Measurements from ENCODE around the gene PIEZO1. TPM values are rescaled to one million over a fixed set of nuclear protein-coding genes. Genes with fewer than 3 reads are reported as not detected.

The PIEZO1 gene
- total RNA-seq, 1 donor from 2014 or later = 160 TPM

DNA sequence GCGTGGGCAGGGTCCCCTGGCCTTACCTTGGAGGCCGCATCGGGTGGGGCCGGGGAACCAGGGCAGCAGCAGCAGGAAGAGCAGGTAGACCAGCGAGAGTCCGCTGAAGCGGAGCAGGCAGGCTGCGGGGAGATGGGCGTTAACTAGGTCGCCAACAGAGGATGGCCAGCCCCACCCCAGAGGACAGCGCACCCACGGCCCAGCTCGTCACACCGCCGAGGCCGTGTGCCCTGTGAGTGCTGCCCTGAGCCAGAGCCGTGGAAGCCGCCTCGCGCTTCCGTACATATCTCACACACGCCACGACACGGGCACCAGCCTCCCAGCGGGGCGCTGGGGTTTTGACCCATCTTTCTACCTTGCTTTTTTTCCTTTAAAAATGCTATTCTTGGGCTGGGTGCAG lies 35.7 kb downstream of the PIEZO1 start:
- H3K9me3 Mint-ChIP-seq = no peaks in the 10 kb centered on the region
- TF ChIP-seq, protein P1, sequence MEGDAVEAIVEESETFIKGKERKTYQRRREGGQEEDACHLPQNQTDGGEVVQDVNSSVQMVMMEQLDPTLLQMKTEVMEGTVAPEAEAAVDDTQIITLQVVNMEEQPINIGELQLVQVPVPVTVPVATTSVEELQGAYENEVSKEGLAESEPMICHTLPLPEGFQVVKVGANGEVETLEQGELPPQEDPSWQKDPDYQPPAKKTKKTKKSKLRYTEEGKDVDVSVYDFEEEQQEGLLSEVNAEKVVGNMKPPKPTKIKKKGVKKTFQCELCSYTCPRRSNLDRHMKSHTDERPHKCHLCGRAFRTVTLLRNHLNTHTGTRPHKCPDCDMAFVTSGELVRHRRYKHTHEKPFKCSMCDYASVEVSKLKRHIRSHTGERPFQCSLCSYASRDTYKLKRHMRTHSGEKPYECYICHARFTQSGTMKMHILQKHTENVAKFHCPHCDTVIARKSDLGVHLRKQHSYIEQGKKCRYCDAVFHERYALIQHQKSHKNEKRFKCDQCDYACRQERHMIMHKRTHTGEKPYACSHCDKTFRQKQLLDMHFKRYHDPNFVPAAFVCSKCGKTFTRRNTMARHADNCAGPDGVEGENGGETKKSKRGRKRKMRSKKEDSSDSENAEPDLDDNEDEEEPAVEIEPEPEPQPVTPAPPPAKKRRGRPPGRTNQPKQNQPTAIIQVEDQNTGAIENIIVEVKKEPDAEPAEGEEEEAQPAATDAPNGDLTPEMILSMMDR (IDR thresholded peaks at IDR 0.05; ENCODE audit: unreplicated experiment) = no peak

GRCh38 chr16:88748364-88748763 lies 36.7 kb downstream of the PIEZO1 start:
- Mint-ChIP-seq H3K27me3 (ENCODE audit: low read depth) (no peaks in the 10 kb centered on the region), H3K4me1 (no peaks in the 10 kb centered on the region), H3K27ac (no peak overlapping the region), H3K36me3 (no peaks in the 10 kb centered on the region), H3K4me3 (no peak overlapping the region), H3K9me3 (no peaks in the 10 kb centered on the region)
- no peak for DNase-seq (ENCODE audit: low spot score in 2 of 2, unreplicated experiment in 2 of 2)
- TF ChIP-seq, protein P1 (IDR thresholded peaks at IDR 0.05; ENCODE audit: unreplicated experiment) = no peak

More for the DNA sequence above, 35.7 kb downstream of the PIEZO1 start:
- H3K27me3 Mint-ChIP-seq (ENCODE audit: low read depth) = no peaks in the 10 kb centered on the region
- DNase-seq (ENCODE audit: low spot score in 2 of 2, unreplicated experiment in 2 of 2) = no peak
- H3K4me3 Mint-ChIP-seq = no peak overlapping the region
- no peaks in the 10 kb centered on the region for H3K36me3 Mint-ChIP-seq
- no peak overlapping the region for H3K27ac Mint-ChIP-seq
- H3K4me1 Mint-ChIP-seq = peaks cover 2% of the 10 kb centered on the region

DNA sequence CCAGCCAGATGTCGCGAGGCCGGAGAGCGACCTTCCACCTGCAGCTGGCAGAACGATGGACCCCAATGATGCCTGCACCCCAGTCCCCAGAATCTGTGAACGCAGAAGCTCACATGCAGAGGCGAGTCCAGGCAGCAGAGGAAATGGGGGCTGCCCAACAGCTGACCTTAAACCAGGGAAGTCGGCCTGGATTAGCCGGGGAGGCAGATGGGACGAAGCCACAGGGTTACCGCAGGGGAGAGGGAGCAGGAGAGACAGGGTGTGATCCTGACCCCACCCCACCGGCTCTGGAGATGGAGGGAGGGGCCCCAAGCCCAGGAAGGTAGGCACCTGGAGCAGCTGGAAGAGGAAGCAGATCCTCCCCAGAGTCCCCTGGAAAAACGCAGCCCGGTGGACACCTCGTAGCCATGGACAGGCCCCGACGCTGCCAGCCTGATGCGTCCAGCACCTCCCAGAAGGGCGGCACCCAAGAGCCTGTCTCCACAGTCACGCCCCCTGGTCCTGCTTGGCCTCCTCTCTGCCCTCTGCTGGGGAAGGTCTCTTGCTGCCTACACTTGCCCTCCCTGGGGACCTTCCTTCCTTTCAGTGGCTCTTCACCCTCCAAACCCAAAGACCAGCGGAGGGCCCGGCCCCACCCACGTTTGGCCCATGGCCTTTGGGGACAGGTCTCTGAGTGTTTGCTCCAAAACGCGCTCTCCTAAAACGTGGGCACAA lies 37.3 kb downstream of the PIEZO1 start:
- TF ChIP-seq, protein P1 (IDR thresholded peaks at IDR 0.05; ENCODE audit: unreplicated experiment) = no peak
- DNase-seq (ENCODE audit: low spot score in 2 of 2, unreplicated experiment in 2 of 2) = no peak
- no peak overlapping the region for H3K27ac Mint-ChIP-seq
- H3K4me3 Mint-ChIP-seq = no peak overlapping the region
- H3K4me1 Mint-ChIP-seq = no peaks in the 10 kb centered on the region
- no peaks in the 10 kb centered on the region for H3K36me3 Mint-ChIP-seq
- H3K9me3 Mint-ChIP-seq = no peaks in the 10 kb centered on the region
- no peaks in the 10 kb centered on the region for H3K27me3 Mint-ChIP-seq (ENCODE audit: low read depth)

GRCh38 chr16:88746506-88746905 lies 38.5 kb downstream of the PIEZO1 start:
- no peak overlapping the region for H3K27ac Mint-ChIP-seq
- no peaks in the 10 kb centered on the region for H3K9me3 Mint-ChIP-seq
- no peak for DNase-seq (ENCODE audit: low spot score in 2 of 2, unreplicated experiment in 2 of 2)
- H3K27me3 Mint-ChIP-seq (ENCODE audit: low read depth) = no peaks in the 10 kb centered on the region
- TF ChIP-seq, protein P1 (IDR thresholded peaks at IDR 0.05; ENCODE audit: unreplicated experiment) = no peak
- no peaks in the 10 kb centered on the region for H3K36me3 Mint-ChIP-seq
- H3K4me1 Mint-ChIP-seq = no peaks in the 10 kb centered on the region
- no peak overlapping the region for H3K4me3 Mint-ChIP-seq

DNA sequence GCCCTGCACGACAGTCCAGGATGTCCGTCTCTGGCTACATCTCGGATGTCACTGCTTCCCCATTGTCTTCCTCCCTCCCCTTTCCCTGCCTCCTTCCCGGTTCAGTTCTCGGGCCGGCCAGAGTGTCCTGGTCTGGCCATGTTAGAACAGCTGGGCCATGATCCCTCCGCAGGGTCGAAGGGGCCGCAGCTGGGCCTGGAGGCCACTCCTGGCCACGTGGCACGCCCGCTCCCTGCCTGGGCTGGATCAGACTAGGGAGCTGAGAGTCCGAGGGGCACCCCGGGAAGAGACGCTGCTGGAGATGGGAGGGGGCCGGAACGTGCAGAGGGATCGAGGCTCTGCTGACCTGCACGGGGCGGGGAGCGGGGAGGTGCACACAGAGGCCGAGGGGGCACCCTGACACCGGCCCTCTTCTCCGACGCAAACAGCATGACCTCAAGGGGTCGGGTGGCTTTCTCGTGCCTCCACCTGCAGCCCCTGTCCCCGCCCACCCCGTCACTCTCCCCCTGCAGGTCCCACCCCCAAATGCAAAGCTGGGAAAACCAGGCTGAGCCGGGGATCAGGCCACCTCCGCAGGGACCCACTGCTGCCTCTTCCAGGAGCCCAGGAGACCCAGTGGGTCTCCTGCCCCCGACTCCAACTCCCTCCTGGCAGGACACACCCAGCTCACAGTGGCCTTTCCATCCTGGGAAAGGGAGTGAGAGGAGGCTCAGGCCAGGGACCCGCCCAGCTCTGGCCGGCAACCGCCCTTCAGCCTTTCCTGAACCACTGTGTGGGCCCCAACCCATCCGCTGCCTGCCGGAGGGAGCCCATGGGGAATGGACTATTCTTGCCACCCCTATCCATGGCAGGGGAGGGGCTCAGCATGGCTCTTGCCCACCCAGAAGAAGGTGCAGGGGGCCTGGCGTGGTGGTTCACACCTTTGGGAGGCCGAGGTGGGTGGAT lies 40.2 kb downstream of the PIEZO1 start:
- DNase-seq (ENCODE audit: low spot score in 2 of 2, unreplicated experiment in 2 of 2) = no peak
- no peak overlapping the region for H3K4me3 Mint-ChIP-seq
- H3K4me1 Mint-ChIP-seq = no peaks in the 10 kb centered on the region
- no peaks in the 10 kb centered on the region for H3K36me3 Mint-ChIP-seq
- TF ChIP-seq, protein P1 (IDR thresholded peaks at IDR 0.05; ENCODE audit: unreplicated experiment) = no peak
- no peaks in the 10 kb centered on the region for H3K27me3 Mint-ChIP-seq (ENCODE audit: low read depth)
- H3K27ac Mint-ChIP-seq = no peak overlapping the region
- no peaks in the 10 kb centered on the region for H3K9me3 Mint-ChIP-seq
